HUES48 (cell line): ENCODE results near the gene PFDN2.

Experiments used
- H3K27ac ChIP-seq: one replicate; pipeline ENCODE4 v1.7.0; 2013; ENCODE audit warnings: low read depth, low read length, inconsistent platforms
- H3K27me3 ChIP-seq: 2 replicates; pipeline ENCODE4 v1.6.1; 2013; ENCODE audit warnings: mild to moderate bottlenecking, low read length; ENCODE audit not compliant: control insufficient read depth, insufficient read depth
- H3K36me3 ChIP-seq: 2 replicates; pipeline ENCODE4 v1.6.1; 2013; ENCODE audit warnings: low read length; ENCODE audit not compliant: control insufficient read depth, insufficient read depth
- H3K4me1 ChIP-seq: 2 replicates; pipeline ENCODE4 v1.6.1; 2013; ENCODE audit warnings: mild to moderate bottlenecking, low read length; ENCODE audit not compliant: control insufficient read depth, insufficient read depth
- H3K4me3 ChIP-seq: 2 replicates; pipeline ENCODE4 v1.5.1; 2013; ENCODE audit warnings: mild to moderate bottlenecking, low read depth, low read length
- H3K9ac ChIP-seq: 2 replicates; pipeline ENCODE4 v1.6.1; 2013; ENCODE audit warnings: mild to moderate bottlenecking, low read depth, low read length, moderate library complexity
- H3K9me3 ChIP-seq: 2 replicates; pipeline ENCODE4 v1.6.1; 2013; ENCODE audit warnings: low read length; ENCODE audit not compliant: control insufficient read depth, insufficient read depth

PFDN2 gene

GRCh38 chr1:161137881-161138280, 20.0 kb upstream of the PFDN2 start:
- Histone ChIP-seq H3K27ac (no peak overlapping the region), H3K4me1 (no peaks in the 10 kb centered on the region), H3K9ac (no peak overlapping the region), H3K36me3 (no peaks in the 10 kb centered on the region), H3K9me3 (no peaks in the 10 kb centered on the region), H3K4me3 (no peak overlapping the region), H3K27me3 (no peaks in the 10 kb centered on the region)

- peak overlapping the region; percentile 78 for H3K9ac ChIP-seq
- peaks cover 11% of the 10 kb centered on the region for H3K4me1 ChIP-seq
- no peaks in the 10 kb centered on the region for H3K9me3 ChIP-seq
- no peaks in the 10 kb centered on the region for H3K27me3 ChIP-seq
- H3K27ac ChIP-seq: peak overlapping the region; percentile 94
- H3K36me3 ChIP-seq: peaks cover 23% of the 10 kb centered on the region
- peak overlapping the region; percentile 83 for H3K4me3 ChIP-seq
Measured at GRCh38 chr1:161133220-161133740, 15.4 kb upstream of the PFDN2 start.

GRCh38 chr1:161132410-161133219, 14.8 kb upstream of the PFDN2 start, which contains the start of gene DEDD:
DEDD (minus strand) TSS chr1:161132667; CDS start chr1:161124462, 8,205 bp downstream.
- H3K27me3 ChIP-seq: no peaks in the 10 kb centered on the region
- peak within 1 kb of the TSS; percentile 83 for H3K4me3 ChIP-seq
- peak within 1 kb of the TSS; percentile 94 for H3K27ac ChIP-seq
- peak within 1 kb of the TSS; percentile 78 for H3K9ac ChIP-seq
- peaks cover 30% of the 10 kb centered on the region for H3K36me3 ChIP-seq
- H3K9me3 ChIP-seq: no peaks in the 10 kb centered on the region
- peaks cover 11% of the 10 kb centered on the region for H3K4me1 ChIP-seq

- H3K9ac ChIP-seq: peak overlapping the region; percentile 78
- H3K36me3 ChIP-seq: peaks cover 38% of the 10 kb centered on the region
- no peaks in the 10 kb centered on the region for H3K9me3 ChIP-seq
- peak overlapping the region; percentile 83 for H3K4me3 ChIP-seq
- peaks cover 11% of the 10 kb centered on the region for H3K4me1 ChIP-seq
- peak overlapping the region; percentile 94 for H3K27ac ChIP-seq
- no peaks in the 10 kb centered on the region for H3K27me3 ChIP-seq
Measured at GRCh38 chr1:161131523-161132409, 13.9 kb upstream of the PFDN2 start.

GRCh38 chr1:161130266-161130665, 12.4 kb upstream of the PFDN2 start:
- Histone ChIP-seq H3K4me1 (peaks cover 11% of the 10 kb centered on the region), H3K9me3 (no peaks in the 10 kb centered on the region), H3K9ac (no peak overlapping the region), H3K27ac (no peak overlapping the region), H3K27me3 (no peaks in the 10 kb centered on the region), H3K36me3 (peaks cover 48% of the 10 kb centered on the region), H3K4me3 (0 out of 2 replicates have a peak overlapping the region, but pooled peaks have one; percentile 83)

- no peaks in the 10 kb centered on the region for H3K27me3 ChIP-seq
- peaks cover 11% of the 10 kb centered on the region for H3K4me1 ChIP-seq
- H3K27ac ChIP-seq: no peak overlapping the region
- no peak overlapping the region for H3K4me3 ChIP-seq
- no peaks in the 10 kb centered on the region for H3K9me3 ChIP-seq
- H3K36me3 ChIP-seq: peaks cover 63% of the 10 kb centered on the region
- H3K9ac ChIP-seq: no peak overlapping the region
Measured at GRCh38 chr1:161128591-161129420, 11.0 kb upstream of the PFDN2 start.

GRCh38 chr1:161127649-161128048, 9.8 kb upstream of the PFDN2 start:
- H3K4me3 ChIP-seq: no peak overlapping the region
- H3K27ac ChIP-seq: no peak overlapping the region
- H3K4me1 ChIP-seq: peaks cover 11% of the 10 kb centered on the region
- H3K9ac ChIP-seq: no peak overlapping the region
- H3K36me3 ChIP-seq: peaks cover 72% of the 10 kb centered on the region
- no peaks in the 10 kb centered on the region for H3K27me3 ChIP-seq
- no peaks in the 10 kb centered on the region for H3K9me3 ChIP-seq

GRCh38 chr1:161122967-161123366, 5.1 kb upstream of the PFDN2 start:
- no peak overlapping the region for H3K4me3 ChIP-seq
- H3K9ac ChIP-seq: no peak overlapping the region
- no peaks in the 10 kb centered on the region for H3K9me3 ChIP-seq
- H3K27ac ChIP-seq: no peak overlapping the region
- peaks cover 13% of the 10 kb centered on the region for H3K4me1 ChIP-seq
- no peaks in the 10 kb centered on the region for H3K27me3 ChIP-seq
- peaks cover 76% of the 10 kb centered on the region for H3K36me3 ChIP-seq

- Histone ChIP-seq H3K27ac (no peak overlapping the region), H3K4me1 (peaks cover 13% of the 10 kb centered on the region), H3K9ac (no peak overlapping the region), H3K36me3 (peaks cover 65% of the 10 kb centered on the region), H3K4me3 (no peak overlapping the region), H3K9me3 (no peaks in the 10 kb centered on the region), H3K27me3 (no peaks in the 10 kb centered on the region)
Measured at GRCh38 chr1:161121834-161122233, 4.0 kb upstream of the PFDN2 start.

GRCh38 chr1:161121042-161121650, 3.3 kb upstream of the PFDN2 start:
- Histone ChIP-seq H3K9ac (no peak overlapping the region), H3K9me3 (no peaks in the 10 kb centered on the region), H3K27ac (no peak overlapping the region), H3K4me1 (peaks cover 13% of the 10 kb centered on the region), H3K36me3 (peaks cover 61% of the 10 kb centered on the region), H3K4me3 (no peak overlapping the region), H3K27me3 (no peaks in the 10 kb centered on the region)
